Caco-2 (cell line): ENCODE results near the gene AMZ1. TPM values are rescaled to one million over a fixed set of nuclear protein-coding genes. Genes with fewer than 3 reads are reported as not detected.

Source experiments
- BruUV-seq: library from RNA; stranded (reverse); fragments of 400-500 nt; replicated peaks from 2 replicates; lab custom pipeline; 2021; lab: Mats Ljungman, UMichigan
- CTCF ChIA-PET: fragments of 300-600 bp; sonication (Branson Sonifier 250); formaldehyde crosslinking; loops from one replicate; lab custom pipeline; 2022; ENCODE audit warnings: antibody characterized with exemption; lab: Charles Lee
- POLR2A ChIA-PET: fragments of 300-600 bp; sonication (Branson Sonifier 250); formaldehyde crosslinking; loops from one replicate; lab custom pipeline; 2022; ENCODE audit warnings: antibody characterized with exemption; lab: Charles Lee
- DNase-seq, 2 experiments: peaks; one replicate each; pipeline versions ENCODE4 v3.0.0 to v3.0.0-alpha.2; 2020 to 2022
- H3K27me3 ChIP-seq: replicated peaks from 2 replicates; pipeline ENCODE4 v1.6.0; 2011; ENCODE audit warnings: low read length; ENCODE audit not compliant: control insufficient read depth, insufficient read depth
- H3K36me3 ChIP-seq: 2 replicates; pipeline ENCODE4 v1.5.1; 2011; ENCODE audit warnings: low read length; ENCODE audit not compliant: control insufficient read depth, insufficient read depth
- H3K4me1 ChIP-seq: fragments of 250-450 bp; sonication (Bioruptor Pico); 2 replicates; pipeline ENCODE4 v1.5.1; 2020; ENCODE audit warnings: mild to moderate bottlenecking
- H3K4me3 ChIP-seq: 2 replicates; pipeline ENCODE4 v1.5.1; 2011; ENCODE audit warnings: low read depth, mild to moderate bottlenecking, control low read depth, low read length
- H3K9me3 ChIP-seq: fragments of 250-450 bp; sonication (Bioruptor Pico); 2 replicates; pipeline ENCODE4 v1.5.1; 2020; ENCODE audit warnings: mild to moderate bottlenecking, moderate library complexity
- H3K27ac Mint-ChIP-seq: one replicate; pipeline ENCODE4 v1.8.0; 2022; ENCODE audit warnings: mixed read lengths; ENCODE audit not compliant: unreplicated experiment
- H3K27me3 Mint-ChIP-seq: one replicate; pipeline ENCODE4 v1.8.0; 2022; ENCODE audit warnings: mixed read lengths; ENCODE audit not compliant: insufficient read depth, unreplicated experiment
- H3K36me3 Mint-ChIP-seq: one replicate; pipeline ENCODE4 v1.8.0; 2022; ENCODE audit warnings: mild to moderate bottlenecking, mixed read lengths; ENCODE audit not compliant: insufficient read depth, unreplicated experiment
- H3K4me1 Mint-ChIP-seq: one replicate; pipeline ENCODE4 v1.8.0; 2022; ENCODE audit warnings: low read depth, mixed read lengths; ENCODE audit not compliant: unreplicated experiment
- H3K4me3 Mint-ChIP-seq: one replicate; pipeline ENCODE4 v1.8.0; 2022; ENCODE audit warnings: mild to moderate bottlenecking, moderate library complexity, mixed read lengths; ENCODE audit not compliant: unreplicated experiment
- H3K9me3 Mint-ChIP-seq: one replicate; pipeline ENCODE4 v1.8.0; 2022; ENCODE audit warnings: mixed read lengths; ENCODE audit not compliant: unreplicated experiment
- CTCF ChIP-seq, 2 experiments: fragments of 200-600 bp in 1 of 2; IDR thresholded peaks; 1 replicate in 1 of 2; 2 replicates in 1 of 2; pipeline versions ENCODE4 v1.5.1 to v1.8.0; 2011 to 2022; ENCODE audit warnings: antibody characterized with exemption in 1 of 2, control low read depth in 1 of 2, inconsistent platforms in 1 of 2, low read depth in 1 of 2, low read length in 1 of 2, mild to moderate bottlenecking in 1 of 2, moderate library complexity in 1 of 2; ENCODE audit not compliant: insufficient read depth in 1 of 2, severe bottlenecking in 1 of 2, unreplicated experiment in 1 of 2
- intact Hi-C: fragments of 100-400 bp; cut with micrococcal nuclease; formaldehyde crosslinking; loops from one replicate; pipeline ENCODE4 v1.10.0; 2022; ENCODE audit not compliant: unreplicated experiment
- total RNA-seq: library from RNA; stranded (reverse); gene quantifications from 2 replicates; pipeline ENCODE4 v1.2.3, GENCODE V29; 2022

AMZ1 gene
- total RNA-seq, 1 experiment from 2014 or later = 0.11 TPM

GRCh38 chr7:2734084-2734686 lies 46.2 kb downstream of the AMZ1 start:
- no peaks in the 10 kb centered on the region for H3K27me3 Mint-ChIP-seq
- H3K4me3 Mint-ChIP-seq = no peak overlapping the region
- peak overlapping the region; percentile 13 for H3K27ac Mint-ChIP-seq
- DNase-seq = peak in 1 of 2 experiments; percentile 13
- H3K9me3 Mint-ChIP-seq = no peaks in the 10 kb centered on the region
- Histone ChIP-seq H3K27me3 (no peaks in the 10 kb centered on the region), H3K36me3 (peaks cover 2% of the 10 kb centered on the region; the same call in 1 of the 2 replicates), H3K4me3 (no peak overlapping the region), H3K9me3 (no peaks in the 10 kb centered on the region), H3K4me1 (peaks cover 27% of the 10 kb centered on the region)
- no peak for TF ChIP-seq CTCF (IDR thresholded peaks at IDR 0.05; ENCODE audit: insufficient read depth in 1 of 2, low read depth in 1 of 2, low read length in 1 of 2, severe bottlenecking in 1 of 2, unreplicated experiment in 1 of 2)
- peaks cover 55% of the 10 kb centered on the region for H3K36me3 Mint-ChIP-seq
- ChIA-PET POLR2A (no interaction called here), CTCF (interaction anchor here (0.5 kb wide), 1 partner anchor 1795 kb away, joined by 3 read pairs; no protein-coding TSS in a partner anchor)
- no TSS peak for BruUV-seq
- intact Hi-C loops = no loop called here
- peaks cover 23% of the 10 kb centered on the region for H3K4me1 Mint-ChIP-seq

- Mint-ChIP-seq H3K9me3 (no peaks in the 10 kb centered on the region), H3K36me3 (peaks cover 60% of the 10 kb centered on the region), H3K27me3 (no peaks in the 10 kb centered on the region), H3K4me3 (no peak overlapping the region), H3K27ac (no peak overlapping the region), H3K4me1 (peaks cover 23% of the 10 kb centered on the region)
- no peaks in the 10 kb centered on the region for H3K9me3 ChIP-seq
- intact Hi-C loops = no loop called here
- no TSS peak for BruUV-seq
- TF ChIP-seq CTCF (IDR thresholded peaks at IDR 0.05; ENCODE audit: insufficient read depth in 1 of 2, low read depth in 1 of 2, low read length in 1 of 2, severe bottlenecking in 1 of 2, unreplicated experiment in 1 of 2) = no peak
- peaks cover 2% of the 10 kb centered on the region; the same call in 1 of the 2 replicates for H3K36me3 ChIP-seq
- ChIA-PET POLR2A (no interaction called here), CTCF (interaction anchor here (0.5 kb wide), 1 partner anchor 1796 kb away, joined by 3 read pairs; no protein-coding TSS in a partner anchor)
- H3K4me1 ChIP-seq = peaks cover 27% of the 10 kb centered on the region
- H3K27me3 ChIP-seq = no peaks in the 10 kb centered on the region
- H3K4me3 ChIP-seq = no peak overlapping the region
- DNase-seq = peak in 1 of 2 experiments; percentile 30
Observed at GRCh38 chr7:2734751-2735571, 47.0 kb downstream of the AMZ1 start.

- Mint-ChIP-seq H3K27ac (no peak overlapping the region), H3K4me3 (no peak overlapping the region), H3K4me1 (peaks cover 23% of the 10 kb centered on the region), H3K27me3 (no peaks in the 10 kb centered on the region), H3K36me3 (peaks cover 59% of the 10 kb centered on the region), H3K9me3 (no peaks in the 10 kb centered on the region)
- POLR2A ChIA-PET = no interaction called here
- no peaks in the 10 kb centered on the region for H3K27me3 ChIP-seq
- H3K36me3 ChIP-seq = no peaks in the 10 kb centered on the region; the same call in 1 of the 2 replicates
- CTCF ChIA-PET = no interaction called here
- no TSS peak for BruUV-seq
- TF ChIP-seq CTCF (IDR thresholded peaks at IDR 0.05; ENCODE audit: insufficient read depth in 1 of 2, low read depth in 1 of 2, low read length in 1 of 2, severe bottlenecking in 1 of 2, unreplicated experiment in 1 of 2) = no peak
- intact Hi-C loops = no loop called here
- no peak overlapping the region for H3K4me3 ChIP-seq
- no peak for DNase-seq
- no peaks in the 10 kb centered on the region for H3K9me3 ChIP-seq
- H3K4me1 ChIP-seq = peaks cover 24% of the 10 kb centered on the region
Observed at GRCh38 chr7:2735744-2736143, 47.7 kb downstream of the AMZ1 start.
